CD14-positive monocyte (primary cell): ENCODE measurements around the gene NFS1. TPM values are rescaled to one million over a fixed set of nuclear protein-coding genes. Genes with fewer than 3 reads are reported as not detected.

Experiments
- DNase-seq, 3 donors: peaks; one replicate each; pipeline ENCODE4 v3.0.0-alpha.2; 2011 to 2022
- H2AFZ ChIP-seq: 2 replicates; pipeline ENCODE4 v1.6.0; 2012; ENCODE audit warnings: mild to moderate bottlenecking, low read depth, low read length, inconsistent platforms; ENCODE audit not compliant: insufficient read depth, poor library complexity, severe bottlenecking
- H3K27ac ChIP-seq, 2 donors: 1 replicate in 1 of 2; 2 replicates in 1 of 2; pipeline ENCODE4 v1.5.1; 2012 to 2013; ENCODE audit warnings: low read length in 2 of 2, control low read depth in 1 of 2, inconsistent platforms in 1 of 2, low read depth in 1 of 2, mild to moderate bottlenecking in 1 of 2
- H3K27me3 ChIP-seq, 2 donors: one replicate each; pipeline versions ENCODE4 v1.6.0 to v1.6.1; 2011 to 2013; ENCODE audit warnings: low read length in 2 of 2; ENCODE audit not compliant: control insufficient read depth in 2 of 2, insufficient read depth in 2 of 2
- H3K36me3 ChIP-seq, 2 donors: replicated peaks in 1 of 2; 1 replicate in 1 of 2; 2 replicates in 1 of 2; pipeline versions ENCODE4 v1.5.1 to v1.6.1; 2012 to 2013; ENCODE audit warnings: low read length in 2 of 2, control low read depth in 1 of 2, inconsistent platforms in 1 of 2, mild to moderate bottlenecking in 1 of 2; ENCODE audit not compliant: insufficient read depth in 2 of 2, control insufficient read depth in 1 of 2
- H3K4me1 ChIP-seq, 2 donors: 1 replicate in 1 of 2; 2 replicates in 1 of 2; pipeline versions ENCODE4 v1.5.1 to v1.6.1; 2012 to 2013; ENCODE audit warnings: low read length in 2 of 2, control low read depth in 1 of 2, inconsistent platforms in 1 of 2, mild to moderate bottlenecking in 1 of 2, moderate library complexity in 1 of 2; ENCODE audit not compliant: insufficient read depth in 2 of 2, control insufficient read depth in 1 of 2
- H3K4me2 ChIP-seq: replicated peaks from 2 replicates; pipeline ENCODE3; 2012; ENCODE audit warnings: low read length, moderate library complexity, mild to moderate bottlenecking; ENCODE audit not compliant: poor library complexity, severe bottlenecking; ENCODE audit errors: extremely low read depth
- H3K4me3 ChIP-seq, 3 experiments: fragments of 200-600 bp in 1 of 3; sonication (generic) in 1 of 3; replicated peaks in 1 of 3; 1 replicate in 2 of 3; 2 replicates in 1 of 3; pipeline ENCODE4 v1.5.1; 2011 to 2013; ENCODE audit warnings: low read length in 3 of 3, mild to moderate bottlenecking in 3 of 3, control low read depth in 2 of 3, low read depth in 2 of 3, inconsistent platforms in 1 of 3, moderate library complexity in 1 of 3
- H3K79me2 ChIP-seq: 2 replicates; pipeline ENCODE4 v1.6.0; 2012; ENCODE audit warnings: mild to moderate bottlenecking, control low read depth, inconsistent platforms, low read length, moderate library complexity; ENCODE audit not compliant: insufficient read depth
- H3K9ac ChIP-seq: 2 replicates; pipeline ENCODE4 v1.6.0; 2017; ENCODE audit warnings: low read length, mild to moderate bottlenecking; ENCODE audit not compliant: insufficient read depth, poor library complexity, severe bottlenecking
- H3K9me3 ChIP-seq, 2 donors: replicated peaks in 1 of 2; 1 replicate in 1 of 2; 2 replicates in 1 of 2; pipeline versions ENCODE4 v1.5.1 to v1.6.1; 2012 to 2013; ENCODE audit warnings: low read length in 2 of 2, control low read depth in 1 of 2; ENCODE audit not compliant: control insufficient read depth in 1 of 2, insufficient read depth in 1 of 2
- H4K20me1 ChIP-seq: 2 replicates; pipeline ENCODE4 v1.6.0; 2012; ENCODE audit warnings: mild to moderate bottlenecking, low read length, control low read depth, moderate library complexity; ENCODE audit not compliant: insufficient read depth
- H3K27ac Mint-ChIP-seq, 7 donors: one replicate each; pipeline ENCODE4 v1.8.0; 2020; ENCODE audit warnings: mild to moderate bottlenecking in 7 of 7, mixed read lengths in 7 of 7, moderate library complexity in 6 of 7, inconsistent platforms in 2 of 7
- H3K27me3 Mint-ChIP-seq, 3 donors: one replicate each; pipeline ENCODE4 v1.8.0; 2021 to 2022; ENCODE audit warnings: low read depth in 3 of 3, mild to moderate bottlenecking in 3 of 3, mixed read lengths in 3 of 3, moderate library complexity in 3 of 3, inconsistent platforms in 1 of 3
- H3K36me3 Mint-ChIP-seq, 2 donors: one replicate each; pipeline ENCODE4 v1.8.0; 2020; ENCODE audit warnings: mixed read lengths in 2 of 2, inconsistent platforms in 1 of 2, mild to moderate bottlenecking in 1 of 2
- H3K4me1 Mint-ChIP-seq: one replicate; pipeline ENCODE4 v1.8.0; 2020; ENCODE audit warnings: mild to moderate bottlenecking, mixed read lengths
- H3K4me3 Mint-ChIP-seq, 2 donors: one replicate each; pipeline ENCODE4 v1.8.0; 2020; ENCODE audit warnings: mild to moderate bottlenecking in 2 of 2, mixed read lengths in 2 of 2, moderate library complexity in 1 of 2
- H3K9me3 Mint-ChIP-seq, 7 donors: one replicate each; pipeline ENCODE4 v1.8.0; 2020 to 2022; ENCODE audit warnings: mixed read lengths in 7 of 7, mild to moderate bottlenecking in 6 of 7, moderate library complexity in 6 of 7, inconsistent platforms in 2 of 7
- CTCF ChIP-seq: fragments of 200-600 bp; IDR thresholded peaks from one replicate; pipeline ENCODE4 v1.8.0; 2022; ENCODE audit warnings: antibody characterized with exemption, mild to moderate bottlenecking
- WGBS: methylation state at CpG from one replicate; pipeline ENCODE4 v1.1.5; 2013; ENCODE audit warnings: missing lambda C conversion rate; ENCODE audit not compliant: insufficient coverage; 5-methylcytosine and 5-hydroxymethylcytosine counted together
- intact Hi-C, 2 donors: fragments of 100-400 bp; cut with micrococcal nuclease; formaldehyde crosslinking; loops; one replicate each; pipeline versions ENCODE4 v1.15.0 to v1.15.1; 2023
- polyA plus RNA-seq, 3 donors: library from polyadenylated mRNA; depleted of rRNA in 1 of 3; unstranded in 2 of 3; stranded (reverse) in 1 of 3; fragments of 300-500 nt in 2 of 3; fragments of >200 nt in 1 of 3; fragmentation: Illumina TruSeq in 2 of 3; gene quantifications; 1 replicate in 2 of 3; 2 replicates in 1 of 3; pipeline ENCODE4 v1.2.3, GENCODE V29; 2012 to 2021

Gene NFS1
- polyA plus RNA-seq, 3 donors = 18.1 to 21.4 (median 19.2) TPM

- Mint-ChIP-seq H3K9me3 (no peaks in the 10 kb centered on the region), H3K36me3 (peaks cover 69 to 97% of the 10 kb centered on the region in 2 donors), H3K27me3 (no peaks in the 10 kb centered on the region), H3K27ac (peak overlapping the region in 3 of 7 donors; percentile 2 to 60 (median 44)), H3K4me1 (peaks cover 10% of the 10 kb centered on the region), H3K4me3 (no peak overlapping the region)
- Histone ChIP-seq H3K27me3 (no peaks in the 10 kb centered on the region), H3K4me3 (no peak overlapping the region), H3K9me3 (no peaks in the 10 kb centered on the region), H3K36me3 (peaks cover 97 to 100% of the 10 kb centered on the region in 2 donors), H3K4me1 (peaks cover 5 to 21% of the 10 kb centered on the region in 2 donors), H3K4me2 (no peak overlapping the region), H3K9ac (no peak overlapping the region), H3K27ac (no peak overlapping the region), H2AFZ (no peak overlapping the region), H4K20me1 (peaks cover 100% of the 10 kb centered on the region), H3K79me2 (peaks cover 100% of the 10 kb centered on the region)
- DNase-seq = no peak
- no peak for TF ChIP-seq CTCF
- intact Hi-C loops = loop anchor here in 1 of 2 donors (5.0 kb wide), 2 partner anchors 37 to 38 kb away; partner anchors contain the start of genes NFS1, PHF20 and ROMO1
Measured at GRCh38 chr20:35734374-35734773, 35.2 kb upstream of the NFS1 start.

DNA sequence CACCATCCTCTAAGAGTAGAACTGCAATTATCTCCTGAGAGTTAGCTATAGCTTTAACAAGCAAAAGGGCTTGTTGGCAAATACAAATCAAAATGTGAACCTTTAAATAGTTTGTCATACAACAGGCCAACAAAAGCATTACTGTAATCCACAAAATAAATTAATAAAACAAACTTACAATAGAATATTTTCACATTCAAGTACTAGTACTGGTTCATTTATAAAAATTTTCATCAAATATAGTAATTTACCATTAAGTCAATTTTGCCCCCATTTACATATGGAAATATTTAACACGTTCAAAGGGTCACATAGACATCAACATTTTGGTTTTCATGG is 33.5 kb upstream of the NFS1 start:
- Histone ChIP-seq H3K9ac (no peak overlapping the region), H2AFZ (no peak overlapping the region), H3K36me3 (peaks cover 96 to 100% of the 10 kb centered on the region in 2 donors), H3K9me3 (no peaks in the 10 kb centered on the region), H3K27me3 (no peaks in the 10 kb centered on the region), H3K4me1 (peaks cover 0 to 13% of the 10 kb centered on the region in 2 donors), H3K79me2 (peaks cover 98% of the 10 kb centered on the region), H3K27ac (no peak overlapping the region), H3K4me3 (no peak overlapping the region), H3K4me2 (no peak overlapping the region), H4K20me1 (peaks cover 100% of the 10 kb centered on the region)
- Mint-ChIP-seq H3K36me3 (peaks cover 64 to 95% of the 10 kb centered on the region in 2 donors), H3K4me1 (peaks cover 5% of the 10 kb centered on the region), H3K4me3 (no peak overlapping the region), H3K27ac (no peak overlapping the region), H3K9me3 (no peaks in the 10 kb centered on the region), H3K27me3 (no peaks in the 10 kb centered on the region)
- TF ChIP-seq CTCF = no peak
- no peak for DNase-seq
- intact Hi-C loops = loop anchor here in 1 of 2 donors (5.0 kb wide), 2 partner anchors 35 to 40 kb away; partner anchors contain the start of genes NFS1, PHF20 and ROMO1
- WGBS = no CpG with 5 or more reads among the region's 1 CpG
